Ammon's horn (tissue), 1 donor: ENCODE results near the gene PDSS2.
"Not testable (repeated sequence)": the region's sequence is repeated elsewhere in the genome, so short reads cannot be mapped to it uniquely, and the experiment has no call there.

Experiments used
- DNase-seq: peaks from one replicate; pipeline ENCODE4 v3.0.0-alpha.2; 2016; ENCODE audit warnings: low spot score

The PDSS2 gene

DNA sequence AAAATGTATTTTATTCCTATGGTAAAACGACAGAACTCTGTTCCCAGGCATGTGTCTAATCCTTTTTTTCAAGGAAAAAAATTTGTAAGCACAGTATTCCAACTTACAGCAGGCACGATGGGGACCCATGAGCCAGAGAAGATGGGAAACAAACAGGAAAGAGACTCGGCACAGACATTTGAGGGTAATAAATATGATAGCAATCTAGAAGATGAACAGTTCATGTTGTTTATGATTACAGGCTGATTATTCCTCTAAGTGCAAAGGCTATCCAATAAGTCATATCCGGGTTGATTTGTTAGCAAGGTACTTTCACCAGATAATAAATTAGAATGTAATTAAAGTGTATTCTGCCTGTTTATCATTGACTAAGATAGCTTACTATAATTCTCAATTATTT lies 43.2 kb downstream of the PDSS2 start:
- DNase-seq: no peak

DNA sequence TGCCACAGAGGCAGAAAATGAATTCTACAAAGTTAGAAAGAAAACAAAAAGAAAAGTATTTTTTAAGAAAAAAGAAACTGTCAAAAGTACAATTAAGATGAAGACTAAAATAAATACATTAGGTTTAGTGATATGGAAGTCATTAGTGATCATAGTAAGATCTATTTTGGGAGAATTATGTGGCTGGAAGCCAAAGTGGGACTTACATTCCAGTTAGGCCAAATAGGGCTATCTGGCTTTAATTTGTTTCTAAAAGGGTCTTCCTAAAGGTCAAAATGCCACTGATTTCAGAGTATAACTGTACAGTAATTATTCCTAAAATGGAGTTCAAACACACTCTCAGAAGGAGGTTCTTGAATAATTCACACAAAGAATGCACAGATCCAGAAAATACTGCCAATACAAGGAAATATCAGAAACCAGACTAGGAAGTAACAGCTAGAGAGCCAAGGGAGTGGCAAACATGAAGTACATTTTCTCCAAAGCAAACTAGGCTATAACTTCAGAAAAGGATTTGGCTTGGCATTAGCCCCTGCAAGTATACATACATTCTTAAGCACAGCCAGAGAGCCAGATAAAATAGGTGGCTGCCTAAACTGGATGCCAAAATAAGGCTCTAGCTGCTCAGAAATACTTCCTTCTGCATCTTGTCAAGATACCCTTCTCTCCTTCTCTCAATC lies 45.3 kb downstream of the PDSS2 start:
- no peak for DNase-seq

DNA sequence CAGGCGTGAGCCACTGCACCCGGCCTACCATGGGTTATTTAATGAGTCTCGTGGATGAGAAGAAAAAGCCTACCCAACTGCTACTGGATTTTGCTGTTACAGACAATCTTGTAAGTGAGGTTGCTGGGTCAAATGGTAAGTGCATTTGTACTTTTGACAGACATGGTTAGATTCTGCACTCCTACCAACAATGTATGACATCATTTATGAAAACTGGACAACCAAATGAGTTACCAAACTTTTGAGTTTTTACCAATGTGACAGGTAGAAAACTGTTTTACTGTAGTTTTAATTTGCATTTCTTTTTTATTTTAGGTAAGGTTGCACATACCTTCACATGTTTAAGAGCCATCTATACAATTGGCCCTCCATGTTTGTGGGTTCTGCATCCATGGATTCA lies 48.2 kb downstream of the PDSS2 start:
- no peak for DNase-seq

DNA sequence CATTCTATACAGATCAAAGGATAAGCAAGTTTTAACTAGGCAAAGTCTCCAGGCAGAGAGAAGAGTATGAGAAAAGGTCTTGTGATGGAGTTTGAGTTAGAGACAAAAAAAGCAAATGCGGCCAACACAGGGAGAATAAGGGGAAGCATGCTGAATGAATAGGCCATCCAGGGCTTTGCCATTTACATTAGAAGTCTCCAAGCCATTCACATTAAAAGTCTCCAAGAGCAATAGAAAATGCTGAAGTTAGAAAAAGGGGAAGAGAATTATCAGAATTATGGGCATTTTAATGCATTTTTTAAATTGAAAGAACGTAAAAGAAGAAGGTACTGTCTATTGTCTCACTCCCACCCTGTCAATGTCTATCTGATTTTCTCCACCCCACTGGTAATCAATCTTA lies 49.4 kb downstream of the PDSS2 start:
- DNase-seq: no peak

DNA sequence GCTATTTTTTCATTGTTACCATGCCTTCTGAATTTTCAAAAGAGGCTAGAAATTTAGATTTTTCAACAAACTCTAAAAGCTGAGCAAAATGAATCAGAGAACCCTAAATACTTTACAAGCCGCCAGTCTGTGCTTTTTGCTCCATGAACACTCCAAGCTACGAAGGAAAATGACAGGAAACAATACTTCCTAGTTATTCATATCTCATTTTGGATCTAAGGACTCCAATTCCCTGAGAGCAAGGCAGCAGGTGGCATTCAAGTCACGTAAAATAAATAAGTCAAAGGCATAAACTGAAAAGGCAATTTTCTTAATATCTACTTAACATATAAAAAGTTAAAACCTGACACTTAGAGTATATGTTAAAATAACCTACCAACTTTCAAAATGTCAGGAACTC lies 50.6 kb downstream of the PDSS2 start:
- no peak for DNase-seq

DNA sequence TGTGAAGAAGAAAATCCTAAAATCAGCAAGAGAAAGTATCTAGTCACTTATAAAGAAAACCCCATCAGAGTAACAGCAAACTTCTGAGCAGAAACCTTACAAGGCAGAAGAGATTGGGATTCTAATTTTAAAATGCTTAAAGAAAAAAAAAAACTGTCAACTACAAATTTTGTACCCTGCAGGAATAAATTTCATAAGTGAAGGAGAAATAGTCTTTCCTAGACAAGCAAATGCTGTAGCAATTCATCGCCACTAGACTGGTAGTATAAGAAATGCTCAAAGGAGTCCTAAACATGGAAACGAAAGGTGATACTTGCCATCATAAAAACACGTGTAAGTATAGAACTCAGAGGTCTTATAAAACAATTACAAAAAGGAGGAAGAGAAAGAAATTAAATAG lies 54.4 kb downstream of the PDSS2 start:
- DNase-seq: no peak

DNA sequence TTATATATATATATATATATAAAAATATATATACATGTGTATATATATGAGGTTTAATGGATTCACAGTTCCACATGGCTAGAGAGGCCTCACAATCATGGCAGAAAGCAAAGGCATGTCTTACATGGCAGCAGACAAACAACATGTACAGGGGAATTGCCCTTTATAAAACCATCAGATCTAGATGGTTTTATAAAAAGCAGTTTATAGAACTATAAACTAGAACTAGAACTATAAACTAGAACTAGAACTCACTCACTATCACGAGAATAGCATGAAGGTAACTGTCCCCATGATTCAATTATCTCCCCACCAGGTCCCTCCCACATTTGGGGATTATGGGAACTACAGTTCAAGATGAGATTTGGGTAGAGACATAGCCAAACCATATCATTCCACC lies 56.8 kb downstream of the PDSS2 start:
- no peak for DNase-seq

DNA sequence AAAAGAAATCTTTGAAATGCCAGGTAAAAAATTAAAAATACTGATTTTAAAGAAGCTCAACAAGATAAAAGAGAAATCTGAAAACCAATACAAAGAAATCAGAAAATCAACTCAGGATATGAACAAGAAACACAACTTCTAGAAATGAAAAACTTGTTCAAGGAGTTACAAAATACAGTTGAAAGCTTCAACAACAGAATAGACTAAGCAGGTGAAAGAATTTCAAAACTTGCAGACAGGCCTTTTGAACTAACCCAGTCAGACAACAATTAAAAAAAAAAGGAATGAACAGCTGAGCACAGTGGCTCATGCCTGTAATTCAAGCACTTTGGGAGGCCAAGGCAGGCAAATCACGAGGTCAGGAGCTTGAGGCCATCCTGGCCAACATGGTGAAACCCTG lies 57.8 kb downstream of the PDSS2 start:
- no peak for DNase-seq

DNA sequence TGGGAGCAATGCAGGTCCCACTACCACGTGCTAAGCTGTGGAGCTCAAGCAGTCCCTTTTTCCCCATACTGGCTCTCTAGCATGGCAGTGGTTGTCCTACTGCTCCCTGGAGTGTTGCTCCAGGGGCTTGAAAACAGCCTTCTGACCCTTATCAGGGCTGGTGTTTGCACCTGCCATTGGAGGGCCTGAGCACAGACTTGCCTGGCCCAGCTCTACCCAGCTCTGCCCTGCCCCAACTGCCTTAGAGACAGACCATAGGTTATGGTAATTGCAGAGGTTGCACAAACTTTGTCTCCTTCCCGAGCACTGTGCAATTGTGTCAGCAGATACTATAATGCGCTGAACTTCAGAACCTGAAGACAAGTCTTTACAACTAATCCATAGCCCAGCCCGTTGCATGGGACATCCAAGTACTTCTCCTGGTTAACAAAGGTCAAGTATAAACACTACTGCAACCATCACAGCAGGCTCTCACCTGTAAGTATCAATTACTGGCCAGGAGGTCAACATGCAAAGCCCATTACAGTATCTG lies 58.7 kb downstream of the PDSS2 start:
- no peak for DNase-seq

DNA sequence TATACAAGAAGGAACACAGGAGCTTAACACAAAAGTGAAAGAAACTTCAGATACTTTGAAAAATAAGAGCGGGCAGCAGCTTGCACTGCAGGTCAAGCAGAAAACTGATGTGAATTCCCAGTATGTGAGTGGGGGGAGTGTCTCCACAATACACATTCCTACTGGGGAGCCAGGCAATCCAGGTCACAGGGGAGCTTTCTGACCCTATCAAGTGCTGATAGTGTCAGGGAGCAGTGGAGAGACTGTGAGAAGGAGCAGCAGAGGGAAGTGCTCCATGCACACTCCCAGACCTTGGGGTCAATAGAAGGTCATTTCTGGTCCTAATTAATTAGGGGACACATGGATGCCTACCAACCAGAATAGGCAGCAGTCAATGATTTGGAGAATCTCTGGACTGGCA lies 59.4 kb downstream of the PDSS2 start:
- DNase-seq: no peak

DNA sequence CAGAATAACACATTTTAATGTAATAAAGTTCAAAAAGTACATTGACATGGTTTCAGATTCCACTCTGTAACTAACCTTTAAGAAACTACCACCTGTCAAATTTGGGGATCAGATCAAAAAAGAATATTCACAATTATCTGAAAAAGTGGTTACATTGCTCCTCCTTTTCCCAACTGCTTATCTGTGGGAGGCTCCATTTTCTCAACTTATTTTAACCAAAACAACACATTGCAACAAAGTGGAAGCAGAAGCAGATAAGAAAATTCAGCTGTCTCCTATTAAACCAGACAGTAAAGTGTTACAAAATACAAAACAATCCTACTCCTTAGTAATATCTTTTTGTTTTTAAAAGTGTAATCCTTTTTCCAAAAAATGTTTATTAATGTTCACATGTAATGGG lies 61.4 kb downstream of the PDSS2 start:
- DNase-seq: no peak

DNA sequence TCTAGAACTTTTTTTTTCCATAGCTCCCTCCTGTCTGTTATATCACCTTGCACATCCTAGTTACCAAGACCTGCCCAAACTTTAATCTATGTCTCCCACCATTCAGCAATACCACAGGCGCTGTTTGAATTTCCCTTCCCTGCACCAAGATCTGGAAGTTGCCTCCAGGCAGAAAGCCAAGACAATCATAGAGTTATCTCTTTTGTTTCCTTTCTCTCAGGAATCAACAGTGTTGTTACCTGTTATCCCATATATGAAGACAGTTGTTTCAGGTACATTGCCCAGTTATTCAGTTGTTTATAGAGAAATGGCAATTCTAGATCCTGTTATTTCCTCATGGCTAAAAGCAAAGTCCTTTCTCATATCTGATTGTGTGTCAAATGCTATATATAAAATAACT lies 63.2 kb downstream of the PDSS2 start:
- DNase-seq: no peak

DNA sequence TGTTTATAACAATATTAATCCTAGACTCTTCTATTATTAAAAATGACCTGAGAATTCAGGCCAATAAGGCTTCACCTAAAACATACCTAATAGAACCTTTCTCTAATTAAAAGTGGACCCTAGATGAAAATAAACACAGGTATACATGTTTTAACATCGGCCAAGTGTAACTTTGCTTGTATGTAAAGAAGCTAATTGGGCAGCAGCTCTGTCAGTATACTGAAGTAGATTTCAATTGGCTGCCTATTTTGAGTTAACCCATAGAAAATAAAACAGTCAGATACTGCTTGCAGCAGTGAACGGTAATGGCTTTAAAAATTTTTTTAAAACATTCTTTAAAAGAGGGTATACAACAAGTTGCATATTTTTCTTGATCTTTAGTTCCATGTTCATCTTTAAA lies 67.3 kb downstream of the PDSS2 start:
- DNase-seq: no peak

DNA sequence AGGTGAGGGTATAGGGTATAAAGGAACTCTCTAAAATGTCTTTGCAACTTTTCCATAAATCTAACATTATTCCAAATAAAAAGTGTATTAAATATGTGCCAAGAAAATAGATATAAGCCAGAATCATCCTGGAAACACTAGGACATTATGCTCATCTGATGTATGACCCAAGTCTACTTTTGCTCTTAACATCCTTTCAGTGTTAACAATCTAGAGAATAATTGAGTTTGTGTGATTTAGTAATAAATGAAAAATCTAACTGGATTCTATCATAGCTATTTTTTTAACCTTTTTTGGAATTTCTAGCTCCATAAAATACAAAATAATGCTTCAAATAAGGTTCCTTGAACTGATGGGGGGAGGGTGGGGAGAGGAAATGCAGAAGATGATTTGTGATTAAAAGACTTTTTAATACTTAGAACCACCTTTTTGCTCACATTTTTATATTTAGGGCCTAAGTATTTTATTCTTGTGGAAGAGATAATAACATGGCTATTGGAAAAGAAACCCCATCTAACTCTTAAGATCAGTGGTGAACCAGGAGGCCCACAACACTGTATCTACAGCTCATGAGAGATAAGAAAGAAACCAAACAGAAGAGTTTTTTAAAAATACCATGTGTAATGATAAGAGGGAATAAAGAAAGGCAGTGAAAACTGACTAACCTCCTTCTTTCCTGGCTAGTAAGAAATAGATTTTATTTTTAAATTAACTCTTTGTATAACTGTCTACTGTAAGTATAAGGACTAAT lies 68.5 kb downstream of the PDSS2 start:
- no peak for DNase-seq

DNA sequence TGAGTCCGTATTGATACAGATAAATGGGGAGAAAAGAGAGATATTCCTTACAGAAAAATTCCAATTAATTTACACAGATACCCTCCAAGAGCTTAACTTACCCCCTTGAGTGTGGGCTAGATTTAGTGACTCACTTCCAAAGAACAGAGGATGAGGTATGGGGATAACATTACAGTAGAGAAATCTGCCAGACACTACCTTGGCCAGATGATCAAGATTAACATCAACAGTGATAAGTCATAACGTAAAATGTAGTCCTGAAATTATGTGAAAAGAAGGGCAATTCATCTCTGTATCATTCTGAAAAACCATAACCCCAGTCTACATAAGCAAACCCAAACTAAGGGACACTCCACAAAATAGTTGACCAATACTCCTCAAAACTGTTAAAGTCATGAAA lies 69.3 kb downstream of the PDSS2 start:
- no peak for DNase-seq

DNA sequence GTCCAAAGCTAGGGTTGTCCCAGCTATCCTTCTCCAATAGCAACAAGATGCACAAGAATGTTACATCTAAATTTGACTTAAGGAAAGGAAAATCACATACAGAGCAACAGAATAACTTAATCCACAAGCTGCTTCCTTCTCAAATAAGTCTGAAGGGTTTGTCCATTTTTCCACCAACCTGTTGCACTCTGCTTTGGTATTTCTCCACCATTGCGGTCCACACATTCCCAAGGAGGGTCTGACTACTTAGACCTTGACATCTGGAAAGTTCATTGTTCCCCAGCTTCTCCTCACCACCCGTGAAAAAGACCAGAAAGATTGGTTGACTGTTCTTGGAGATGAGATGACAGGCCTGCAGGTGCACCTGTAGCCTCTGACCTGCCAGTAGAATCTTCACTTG lies 72.5 kb downstream of the PDSS2 start:
- DNase-seq: no peak

DNA sequence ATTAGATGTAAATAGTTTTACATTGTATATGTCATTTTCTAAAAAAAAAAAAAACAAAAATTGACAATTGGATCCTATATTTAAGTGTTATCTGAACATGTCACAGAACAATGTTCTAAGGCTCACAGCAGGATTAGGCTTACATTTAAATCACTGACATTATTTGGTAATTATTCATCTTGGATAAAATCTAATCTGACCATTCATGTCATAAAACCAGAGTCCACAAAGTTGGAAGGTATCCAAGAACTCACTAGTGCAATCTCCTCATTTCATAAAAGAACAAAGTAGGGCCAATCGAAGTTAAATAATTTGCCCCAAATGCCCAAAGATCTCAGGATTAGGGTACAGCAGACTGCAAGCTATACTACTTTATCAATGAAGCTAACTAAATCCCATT lies 73.0 kb downstream of the PDSS2 start:
- DNase-seq: no peak

DNA sequence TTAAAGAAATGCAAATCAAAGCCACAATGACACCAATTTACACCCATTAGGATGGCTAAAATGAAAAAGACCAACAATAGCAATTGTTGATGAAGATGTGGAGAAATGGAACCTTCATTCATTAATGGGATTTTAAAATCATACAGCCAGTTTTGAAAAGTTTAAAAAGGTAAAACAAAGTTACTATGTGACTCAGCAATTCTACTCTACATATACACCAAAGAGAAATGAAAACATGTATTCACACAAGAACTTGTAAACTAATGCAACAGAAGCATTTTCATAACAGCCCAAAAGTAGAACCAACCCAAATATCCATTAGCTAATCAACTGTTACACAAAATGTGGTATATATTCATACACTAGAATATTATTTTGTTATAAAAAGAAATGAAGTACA lies 75.7 kb downstream of the PDSS2 start:
- no peak for DNase-seq

DNA sequence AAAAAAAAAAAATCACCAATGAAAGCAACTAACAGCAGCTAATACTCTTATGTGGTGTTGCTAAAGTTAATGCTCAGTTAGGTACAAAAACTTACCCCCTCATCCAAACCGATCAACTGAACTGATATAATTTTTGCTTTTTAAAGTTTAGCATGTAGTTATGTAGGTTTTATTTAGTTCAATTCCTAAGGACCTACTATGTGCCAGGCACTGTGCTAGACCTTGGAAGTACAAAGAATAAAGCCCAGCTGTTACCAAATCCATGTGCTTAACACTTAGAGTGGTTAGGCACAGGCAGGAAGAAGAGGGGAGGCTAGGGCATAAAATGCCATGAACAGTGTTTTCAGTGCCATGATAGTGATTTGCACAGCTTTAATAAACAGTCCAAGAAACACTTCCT lies 85.1 kb downstream of the PDSS2 start:
- no peak for DNase-seq

DNA sequence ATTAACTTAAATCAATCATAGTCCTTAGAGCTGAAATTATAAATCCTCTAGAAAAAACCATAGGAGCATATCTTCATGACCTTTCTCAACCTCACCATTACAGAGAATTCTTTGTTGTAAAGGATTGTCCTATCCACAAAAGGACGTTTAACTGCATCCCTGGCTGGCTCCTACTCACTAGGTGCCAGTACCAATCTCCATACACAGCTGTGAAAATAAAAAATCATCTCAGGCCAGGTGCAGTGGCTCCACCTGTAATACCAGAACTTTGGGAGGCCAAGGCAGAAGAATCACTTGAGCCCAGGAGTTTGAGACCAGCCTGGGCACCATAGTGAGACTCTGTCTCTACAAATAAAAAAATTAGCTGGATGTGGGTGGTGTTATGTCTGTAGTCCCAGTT lies 89.9 kb downstream of the PDSS2 start:
- DNase-seq: no peak

DNA sequence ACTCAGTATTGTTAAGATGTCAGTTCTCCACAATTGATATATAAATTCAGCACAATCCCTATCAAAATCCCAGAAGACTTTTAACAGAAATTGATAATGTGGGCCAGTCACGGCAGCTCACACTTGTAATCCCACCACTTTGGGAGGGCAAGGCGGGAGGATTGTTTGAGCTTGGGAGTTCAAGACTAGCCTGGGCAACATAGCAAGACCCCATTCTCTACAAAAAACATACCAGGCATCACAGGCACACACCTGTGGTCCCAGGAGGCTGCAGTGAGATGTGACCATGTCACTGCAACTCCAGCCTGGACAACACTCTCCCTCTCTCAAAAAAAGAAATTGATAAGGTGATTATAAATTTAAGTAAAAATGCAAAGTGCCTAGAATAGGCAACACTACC lies 90.9 kb downstream of the PDSS2 start:
- DNase-seq: no peak

DNA sequence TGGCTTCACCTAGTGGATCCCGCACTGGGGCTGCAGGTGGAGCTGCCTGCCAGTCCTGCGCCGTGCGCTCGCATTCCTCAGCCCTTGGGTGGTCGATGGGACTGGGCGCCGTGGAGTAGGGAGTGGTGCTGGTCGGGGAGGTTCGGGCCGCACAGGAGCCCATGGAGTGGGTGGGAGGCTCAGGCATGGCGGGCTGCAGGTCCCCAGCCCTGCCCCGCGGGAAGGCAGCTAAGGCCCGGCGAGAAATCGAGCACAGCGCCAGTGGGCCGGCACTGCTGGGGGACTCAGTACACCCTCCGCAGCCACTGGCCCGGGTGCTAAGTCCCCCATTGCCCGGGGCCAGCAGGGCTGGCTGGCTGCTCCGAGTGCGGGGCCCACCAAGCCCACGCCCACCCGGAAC lies 95.2 kb downstream of the PDSS2 start:
- not testable (repeated sequence) for DNase-seq

DNA sequence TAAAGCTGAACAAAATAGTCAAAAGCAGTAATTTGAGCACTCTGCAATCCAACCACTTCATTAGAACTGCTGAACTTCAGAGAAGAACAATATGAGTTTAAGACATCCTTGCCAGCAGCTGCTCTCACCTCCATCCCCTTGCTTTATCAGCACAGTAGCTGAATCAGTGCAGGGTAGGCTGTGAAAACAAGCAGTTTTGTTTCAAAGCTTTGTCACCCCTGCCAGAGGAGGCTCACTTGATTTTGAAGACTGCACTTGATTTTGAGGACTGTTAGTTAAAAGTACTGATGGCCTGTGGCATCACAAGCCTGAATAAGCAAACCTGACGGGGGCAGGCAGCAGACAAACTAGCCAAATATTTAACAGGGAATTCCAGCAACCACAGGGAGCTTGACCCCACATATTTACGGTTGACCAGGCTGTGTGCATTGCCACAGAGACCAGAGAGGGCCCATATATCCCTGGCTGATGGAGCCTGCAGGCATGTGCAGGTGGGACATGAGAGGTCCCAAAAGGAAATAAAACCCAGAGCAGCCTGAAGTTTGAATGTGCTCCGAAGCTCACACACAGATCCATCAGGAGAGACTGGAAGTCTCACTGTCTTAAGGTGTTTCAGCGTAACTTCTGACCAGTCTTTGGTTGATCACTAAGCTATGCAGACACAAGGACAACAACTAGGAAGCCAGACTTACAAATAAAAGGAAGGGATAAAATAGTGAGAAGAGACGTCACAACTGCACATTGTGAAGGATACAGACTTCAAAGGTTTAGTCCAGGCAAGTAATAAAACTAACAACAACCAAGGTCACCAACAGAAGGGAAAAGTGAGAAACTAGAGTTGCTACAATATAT lies 97.4 kb downstream of the PDSS2 start:
- no peak for DNase-seq
